Loucy (cell line): Measurements from ENCODE around the gene TBCD.

Source experiments
- H2AFZ ChIP-seq: fragments of 200-600 bp; sonication (generic); 2 replicates; pipeline ENCODE4 v1.6.0; 2016; ENCODE audit warnings: antibody characterized with exemption, mild to moderate bottlenecking, low read length, moderate library complexity
- H3F3A ChIP-seq: fragments of 200-600 bp; 2 replicates; pipeline ENCODE4 v1.6.0; 2016; ENCODE audit warnings: antibody characterized with exemption, low read depth, mild to moderate bottlenecking
- H3K27me3 ChIP-seq: fragments of 200-600 bp; sonication (generic); 2 replicates; pipeline ENCODE4 v1.6.1; 2014; ENCODE audit warnings: low read length, mild to moderate bottlenecking; ENCODE audit not compliant: insufficient read depth, poor library complexity, severe bottlenecking
- H3K36me3 ChIP-seq: fragments of 200-600 bp; sonication (generic); 2 replicates; pipeline ENCODE4 v1.6.1; 2016; ENCODE audit warnings: low read length; ENCODE audit not compliant: insufficient read depth
- H3K4me1 ChIP-seq: fragments of 200-600 bp; sonication (generic); 2 replicates; pipeline ENCODE4 v1.5.1; 2014; ENCODE audit warnings: low read length, mild to moderate bottlenecking; ENCODE audit not compliant: insufficient read depth, poor library complexity, severe bottlenecking
- H3K4me2 ChIP-seq: fragments of 200-600 bp; sonication (generic); 2 replicates; pipeline ENCODE4 v1.6.0; 2014; ENCODE audit warnings: antibody characterized with exemption, low read length, low read depth, mild to moderate bottlenecking; ENCODE audit not compliant: poor library complexity, severe bottlenecking
- H3K4me3 ChIP-seq: fragments of 200-600 bp; sonication (generic); 2 replicates; pipeline ENCODE4 v1.5.1; 2014; ENCODE audit warnings: low read length, mild to moderate bottlenecking, mixed read lengths; ENCODE audit not compliant: poor library complexity, severe bottlenecking
- H3K79me2 ChIP-seq: fragments of 200-600 bp; sonication (generic); 2 replicates; pipeline ENCODE4 v1.6.1; 2014; ENCODE audit warnings: low read length; ENCODE audit not compliant: insufficient read depth
- H3K9ac ChIP-seq: fragments of 200-600 bp; sonication (generic); 2 replicates; pipeline ENCODE4 v1.6.0; 2014; ENCODE audit warnings: mild to moderate bottlenecking, low read depth, low read length, moderate library complexity; ENCODE audit not compliant: poor library complexity, severe bottlenecking
- H3K9me2 ChIP-seq: fragments of 200-600 bp; sonication (generic); replicated peaks from 2 replicates; pipeline ENCODE4 v1.6.1; 2016; ENCODE audit warnings: low read depth, low read length, mixed read lengths
- H3K9me3 ChIP-seq: fragments of 200-600 bp; sonication (generic); 2 replicates; pipeline ENCODE4 v1.6.1; 2014; ENCODE audit warnings: mild to moderate bottlenecking, antibody characterized with exemption, low read length, low read depth; ENCODE audit not compliant: insufficient read depth
- H4K20me1 ChIP-seq: fragments of 200-600 bp; sonication (generic); 2 replicates; pipeline ENCODE4 v1.6.0; 2014; ENCODE audit warnings: antibody characterized with exemption, low read length, mild to moderate bottlenecking; ENCODE audit not compliant: insufficient read depth, poor library complexity, severe bottlenecking
- EZH2phosphoT487 ChIP-seq: fragments of 200-600 bp; IDR thresholded peaks from 2 replicates; pipeline ENCODE4 v1.6.1; 2018; ENCODE audit warnings: antibody characterized with exemption, mild to moderate bottlenecking, moderate library complexity, borderline replicate concordance
- TF ChIP-seq, protein P1 (sequence below): fragments of 200-600 bp; sonication (generic); conservative IDR thresholded peaks from 2 replicates; pipeline ENCODE4 v1.5.1; 2014; ENCODE audit warnings: mild to moderate bottlenecking, antibody characterized with exemption, low read length

The TBCD gene

DNA sequence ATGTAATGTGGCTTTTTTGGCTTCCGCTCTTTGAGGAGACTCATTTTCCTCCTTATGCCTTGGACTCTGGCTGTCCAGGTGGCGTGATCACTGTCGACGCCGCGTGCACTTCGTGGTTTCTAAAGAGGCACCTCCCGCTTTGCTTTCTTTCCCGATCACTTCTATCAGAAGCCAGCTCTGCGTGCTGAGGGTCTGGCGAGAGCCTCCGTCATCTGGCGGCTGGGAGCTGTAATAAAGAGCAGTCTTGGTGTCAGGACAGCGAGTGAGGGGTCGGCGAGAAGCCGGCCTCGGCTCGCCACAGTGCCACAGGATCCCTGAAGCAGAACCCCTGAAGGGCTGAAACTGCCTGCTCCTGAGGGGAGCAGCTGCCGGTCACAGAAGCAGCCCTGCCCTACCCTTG, 80.5 kb downstream of the TBCD start:
- H3K36me3 ChIP-seq = peaks cover 45% of the 10 kb centered on the region; the same call in 1 of the 2 replicates
- TF ChIP-seq EZH2phosphoT487 = no peak
- TF ChIP-seq, protein P1, sequence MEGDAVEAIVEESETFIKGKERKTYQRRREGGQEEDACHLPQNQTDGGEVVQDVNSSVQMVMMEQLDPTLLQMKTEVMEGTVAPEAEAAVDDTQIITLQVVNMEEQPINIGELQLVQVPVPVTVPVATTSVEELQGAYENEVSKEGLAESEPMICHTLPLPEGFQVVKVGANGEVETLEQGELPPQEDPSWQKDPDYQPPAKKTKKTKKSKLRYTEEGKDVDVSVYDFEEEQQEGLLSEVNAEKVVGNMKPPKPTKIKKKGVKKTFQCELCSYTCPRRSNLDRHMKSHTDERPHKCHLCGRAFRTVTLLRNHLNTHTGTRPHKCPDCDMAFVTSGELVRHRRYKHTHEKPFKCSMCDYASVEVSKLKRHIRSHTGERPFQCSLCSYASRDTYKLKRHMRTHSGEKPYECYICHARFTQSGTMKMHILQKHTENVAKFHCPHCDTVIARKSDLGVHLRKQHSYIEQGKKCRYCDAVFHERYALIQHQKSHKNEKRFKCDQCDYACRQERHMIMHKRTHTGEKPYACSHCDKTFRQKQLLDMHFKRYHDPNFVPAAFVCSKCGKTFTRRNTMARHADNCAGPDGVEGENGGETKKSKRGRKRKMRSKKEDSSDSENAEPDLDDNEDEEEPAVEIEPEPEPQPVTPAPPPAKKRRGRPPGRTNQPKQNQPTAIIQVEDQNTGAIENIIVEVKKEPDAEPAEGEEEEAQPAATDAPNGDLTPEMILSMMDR = no peak
- H3F3A ChIP-seq = no peaks in the 10 kb centered on the region
- H2AFZ ChIP-seq = no peak overlapping the region
- H3K9me2 ChIP-seq = no peaks in the 10 kb centered on the region
- H4K20me1 ChIP-seq = no peaks in the 10 kb centered on the region
- no peak overlapping the region for H3K4me3 ChIP-seq
- no peak overlapping the region for H3K4me2 ChIP-seq
- H3K9ac ChIP-seq = no peak overlapping the region
- H3K9me3 ChIP-seq = no peaks in the 10 kb centered on the region
- H3K79me2 ChIP-seq = peaks cover 10% of the 10 kb centered on the region; the same call in 1 of the 2 replicates
- no peaks in the 10 kb centered on the region for H3K27me3 ChIP-seq
- H3K4me1 ChIP-seq = no peaks in the 10 kb centered on the region

DNA sequence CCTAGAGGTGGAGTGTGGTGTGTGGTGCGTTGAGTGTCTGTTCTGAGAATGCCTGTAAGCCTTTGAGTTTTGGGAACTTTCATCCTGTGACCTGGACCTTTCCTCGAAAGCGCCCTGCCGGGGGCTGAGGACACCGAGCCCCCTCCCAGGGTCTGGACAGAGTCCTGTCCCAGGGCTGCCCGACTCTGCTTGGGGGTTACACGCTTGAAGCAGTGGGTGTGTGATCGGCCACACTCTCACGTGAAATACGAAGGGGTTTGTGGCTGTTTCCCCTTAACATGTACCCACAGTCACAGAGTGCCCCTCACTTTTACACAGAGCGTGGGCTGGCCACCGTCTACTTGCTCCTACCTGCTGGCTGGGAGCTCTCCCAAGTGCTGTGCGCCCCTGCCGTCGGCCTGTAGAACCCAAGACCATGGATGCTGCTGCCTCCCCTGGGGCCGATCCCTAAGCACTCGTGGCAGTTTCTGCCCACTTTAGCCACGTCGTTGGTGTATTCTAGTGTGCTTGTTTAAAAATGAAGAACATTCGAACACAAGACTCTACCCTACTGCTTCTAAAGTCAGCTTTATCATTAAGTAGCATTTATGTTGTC, 81.1 kb downstream of the TBCD start:
- H3K9me2 ChIP-seq = no peaks in the 10 kb centered on the region
- H3K4me2 ChIP-seq = no peak overlapping the region
- peaks cover 45% of the 10 kb centered on the region; the same call in 1 of the 2 replicates for H3K36me3 ChIP-seq
- H2AFZ ChIP-seq = no peak overlapping the region
- no peaks in the 10 kb centered on the region for H3K4me1 ChIP-seq
- H4K20me1 ChIP-seq = no peaks in the 10 kb centered on the region
- peaks cover 10% of the 10 kb centered on the region; the same call in 1 of the 2 replicates for H3K79me2 ChIP-seq
- H3K27me3 ChIP-seq = no peaks in the 10 kb centered on the region
- TF ChIP-seq, protein P1 = no peak
- no peak for TF ChIP-seq EZH2phosphoT487
- H3F3A ChIP-seq = no peaks in the 10 kb centered on the region
- no peak overlapping the region for H3K4me3 ChIP-seq
- H3K9ac ChIP-seq = no peak overlapping the region
- no peaks in the 10 kb centered on the region for H3K9me3 ChIP-seq

DNA sequence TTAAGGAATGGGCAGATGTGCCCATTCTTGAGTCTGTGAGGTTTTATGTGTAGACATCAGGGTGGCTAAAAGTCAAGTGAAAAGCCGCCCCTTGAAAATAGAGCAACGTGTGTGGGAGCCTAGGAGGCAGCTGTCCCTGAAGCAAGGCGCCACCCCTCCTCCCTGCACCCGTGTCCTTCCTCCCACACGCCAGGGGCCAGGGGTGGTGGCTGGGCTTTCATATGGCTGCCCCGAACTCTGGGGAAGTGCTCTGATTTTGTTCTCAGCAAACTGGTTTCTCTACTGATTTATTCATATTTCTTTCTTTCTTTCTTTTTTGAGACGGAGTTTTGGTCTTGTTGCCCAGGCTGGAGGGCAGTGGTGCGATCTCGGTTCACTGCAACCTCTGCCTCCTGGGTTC, 83.3 kb downstream of the TBCD start:
- H3K9ac ChIP-seq = no peak overlapping the region
- H4K20me1 ChIP-seq = no peaks in the 10 kb centered on the region
- H3K27me3 ChIP-seq = no peaks in the 10 kb centered on the region
- H3K4me3 ChIP-seq = no peak overlapping the region
- H3K9me3 ChIP-seq = no peaks in the 10 kb centered on the region
- no peaks in the 10 kb centered on the region for H3F3A ChIP-seq
- TF ChIP-seq, protein P1 = no peak
- H3K4me1 ChIP-seq = no peaks in the 10 kb centered on the region
- H2AFZ ChIP-seq = no peak overlapping the region
- no peak overlapping the region for H3K4me2 ChIP-seq
- H3K79me2 ChIP-seq = no peaks in the 10 kb centered on the region; the same call in 1 of the 2 replicates
- peaks cover 36% of the 10 kb centered on the region; the same call in 1 of the 2 replicates for H3K36me3 ChIP-seq
- no peaks in the 10 kb centered on the region for H3K9me2 ChIP-seq
